GM12864 (cell line): Measurements from ENCODE around the gene KRTAP6-3.

Source experiments
- DNase-seq: peaks from one replicate; pipeline ENCODE4 v3.0.0-alpha.2; 2011; ENCODE audit warnings: low read depth
- H3K4me3 ChIP-seq: 2 replicates; pipeline ENCODE4 v1.5.1; 2011; ENCODE audit warnings: mild to moderate bottlenecking, low read depth, low read length, control low read depth
- TF ChIP-seq, protein P1 (sequence below): IDR thresholded peaks from 2 replicates; pipeline ENCODE4 v1.5.1; 2011; ENCODE audit warnings: low read depth, mild to moderate bottlenecking, moderate library complexity, low read length, control low read depth, inconsistent platforms; ENCODE audit errors: missing control alignments

KRTAP6-3 gene

DNA sequence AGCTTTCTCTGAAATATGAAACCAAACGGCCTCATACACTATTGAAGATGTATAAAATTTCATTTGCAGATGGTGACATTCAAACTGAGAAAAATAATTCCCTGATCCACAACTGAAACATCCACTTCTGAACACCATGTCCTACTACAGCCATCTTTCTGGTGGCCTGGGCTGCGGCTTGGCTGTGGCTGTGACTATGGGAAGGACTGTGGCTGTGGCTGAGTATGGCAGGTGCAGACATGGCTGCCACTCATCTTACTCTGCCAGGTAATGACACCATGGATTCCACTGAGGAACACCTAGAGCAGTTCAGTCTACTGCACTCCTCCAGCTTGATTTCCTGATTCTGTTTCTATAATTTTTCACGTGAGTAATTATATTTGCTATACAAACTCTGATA lies 28.3 kb downstream of the KRTAP6-3 start, which contains the start of gene KRTAP20-4:
TSS of gene KRTAP20-4 (plus strand) at position 106 of the 400 bp plus-strand sequence.
- TF ChIP-seq, protein P1, sequence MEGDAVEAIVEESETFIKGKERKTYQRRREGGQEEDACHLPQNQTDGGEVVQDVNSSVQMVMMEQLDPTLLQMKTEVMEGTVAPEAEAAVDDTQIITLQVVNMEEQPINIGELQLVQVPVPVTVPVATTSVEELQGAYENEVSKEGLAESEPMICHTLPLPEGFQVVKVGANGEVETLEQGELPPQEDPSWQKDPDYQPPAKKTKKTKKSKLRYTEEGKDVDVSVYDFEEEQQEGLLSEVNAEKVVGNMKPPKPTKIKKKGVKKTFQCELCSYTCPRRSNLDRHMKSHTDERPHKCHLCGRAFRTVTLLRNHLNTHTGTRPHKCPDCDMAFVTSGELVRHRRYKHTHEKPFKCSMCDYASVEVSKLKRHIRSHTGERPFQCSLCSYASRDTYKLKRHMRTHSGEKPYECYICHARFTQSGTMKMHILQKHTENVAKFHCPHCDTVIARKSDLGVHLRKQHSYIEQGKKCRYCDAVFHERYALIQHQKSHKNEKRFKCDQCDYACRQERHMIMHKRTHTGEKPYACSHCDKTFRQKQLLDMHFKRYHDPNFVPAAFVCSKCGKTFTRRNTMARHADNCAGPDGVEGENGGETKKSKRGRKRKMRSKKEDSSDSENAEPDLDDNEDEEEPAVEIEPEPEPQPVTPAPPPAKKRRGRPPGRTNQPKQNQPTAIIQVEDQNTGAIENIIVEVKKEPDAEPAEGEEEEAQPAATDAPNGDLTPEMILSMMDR, result no peak
- no peak for DNase-seq
- H3K4me3 ChIP-seq, result no peak within 1 kb of the TSS

DNA sequence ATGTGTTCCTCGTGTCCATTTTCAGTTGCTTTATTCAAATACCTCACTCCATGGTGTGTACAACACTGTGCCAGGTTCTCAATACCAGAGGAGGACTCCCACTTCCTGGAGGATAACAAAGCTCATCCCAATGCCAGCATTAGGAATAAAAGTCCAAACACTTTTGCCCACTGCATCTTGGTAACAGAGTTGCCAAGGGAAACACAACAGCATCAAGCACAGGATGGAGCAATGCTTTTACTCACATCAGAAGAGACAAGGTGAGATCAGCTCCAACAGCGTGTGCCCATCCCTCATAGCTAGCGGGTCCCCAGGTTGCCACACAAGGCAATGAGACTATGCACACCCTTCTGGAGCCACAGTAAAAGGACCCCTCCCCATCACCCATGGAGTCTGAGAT lies 31.1 kb downstream of the KRTAP6-3 start:
- TF ChIP-seq, protein P1, result no peak
- DNase-seq, result no peak
- no peak overlapping the region for H3K4me3 ChIP-seq

DNA sequence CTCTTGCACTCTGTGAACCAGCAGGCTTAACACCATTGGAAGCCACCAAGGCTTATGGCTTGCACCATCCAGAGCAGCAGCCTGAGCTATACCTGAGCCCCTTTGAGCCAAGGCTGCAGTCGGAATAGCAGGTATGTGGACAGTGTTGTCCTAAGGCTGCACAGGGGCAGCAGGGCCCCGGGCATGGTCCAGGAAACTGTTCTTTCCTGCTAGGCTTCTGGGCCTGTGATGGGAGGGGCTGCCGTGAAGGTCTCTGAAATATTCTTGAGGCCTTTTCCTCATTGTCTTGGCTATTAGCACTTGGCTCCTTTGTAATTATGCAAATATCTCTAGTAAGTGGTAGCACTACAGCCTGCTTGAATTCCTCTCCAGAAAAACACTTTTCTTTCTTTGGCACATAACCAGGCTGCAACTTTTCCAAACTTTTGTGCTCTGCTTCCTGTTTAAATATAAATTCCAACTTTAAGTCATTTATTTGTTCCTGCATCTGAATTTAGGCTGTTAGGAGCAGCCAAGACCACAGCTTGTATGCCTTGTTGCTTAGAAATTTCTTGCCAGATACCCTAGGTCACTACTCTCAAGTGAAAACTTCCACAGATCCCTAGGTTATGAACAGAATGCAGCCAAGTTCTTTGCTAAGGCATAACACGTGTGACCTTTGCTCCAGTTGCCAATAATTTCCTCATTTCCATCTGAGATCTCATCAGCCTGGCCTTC lies 33.4 kb downstream of the KRTAP6-3 start:
- TF ChIP-seq, protein P1, result no peak

DNA sequence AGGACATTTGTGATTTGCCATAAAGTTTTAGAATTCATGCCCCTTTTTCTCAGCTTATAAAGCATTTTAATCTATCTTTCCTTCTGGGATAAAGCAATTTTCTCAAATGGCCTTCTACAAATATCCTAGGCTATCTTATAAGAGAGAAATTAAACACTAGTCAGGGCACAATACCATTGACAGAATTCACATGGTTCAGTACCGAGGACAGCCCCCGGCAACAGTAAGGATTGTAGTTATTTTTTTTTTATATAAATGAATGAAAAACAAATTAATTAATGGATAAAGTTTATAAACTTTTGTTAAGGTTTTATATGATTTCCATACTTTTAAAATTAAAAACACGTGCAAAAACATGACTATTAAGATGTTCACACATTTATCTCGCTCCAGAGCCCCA lies 35.9 kb downstream of the KRTAP6-3 start:
- DNase-seq, result no peak
- H3K4me3 ChIP-seq, result no peak overlapping the region
- TF ChIP-seq, protein P1, result no peak

More for the DNA sequence above, 33.4 kb downstream of the KRTAP6-3 start:
- DNase-seq, result no peak
- no peak overlapping the region for H3K4me3 ChIP-seq

DNA sequence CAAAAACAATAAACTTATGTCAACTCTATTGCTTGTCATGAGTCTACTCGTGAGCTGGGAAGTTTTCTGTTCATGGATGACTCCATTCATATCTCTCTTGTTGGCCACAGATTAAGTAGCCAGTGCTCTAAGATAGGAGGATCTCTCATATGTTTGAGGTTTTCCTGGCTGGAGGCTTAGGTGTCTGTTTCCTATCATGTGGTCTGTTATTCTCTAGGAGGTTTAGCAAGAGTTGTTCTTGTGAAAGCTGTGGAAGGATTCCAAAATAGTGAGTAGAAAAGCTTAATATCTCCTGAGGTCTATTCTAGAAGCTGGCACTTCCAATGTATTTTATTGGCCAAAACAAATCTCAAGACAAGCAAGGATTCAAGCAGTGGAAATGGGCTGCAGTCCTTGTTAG lies 37.0 kb downstream of the KRTAP6-3 start:
- no peak overlapping the region for H3K4me3 ChIP-seq
- TF ChIP-seq, protein P1, result no peak

DNA sequence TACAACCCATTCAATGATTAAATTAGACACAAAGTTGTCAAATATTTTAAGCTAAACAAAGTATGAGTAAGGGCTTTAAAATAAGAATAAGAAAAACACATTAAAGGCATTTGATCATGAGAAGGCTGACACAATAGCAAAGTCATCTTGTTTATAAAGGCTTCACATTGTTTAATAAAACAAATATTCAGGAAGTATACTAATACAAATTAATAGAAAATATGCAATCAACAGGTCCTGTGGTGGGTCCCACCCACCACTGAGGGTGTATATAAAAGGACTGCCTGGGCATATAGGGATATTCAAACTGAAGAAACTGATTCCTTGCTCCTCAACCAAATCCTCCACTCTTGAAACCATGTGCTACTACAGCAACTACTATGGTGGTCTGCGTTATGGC lies 42.7 kb downstream of the KRTAP6-3 start, which contains the start of gene KRTAP20-2:
TSS of gene KRTAP20-2 (plus strand) at position 301 of the 400 bp plus-strand sequence. CDS start at position 359, 58 bp downstream.
- DNase-seq, result no peak
- TF ChIP-seq, protein P1, result no peak
- no peak within 1 kb of the TSS for H3K4me3 ChIP-seq

More for the DNA sequence above, 37.0 kb downstream of the KRTAP6-3 start:
- DNase-seq, result no peak

DNA sequence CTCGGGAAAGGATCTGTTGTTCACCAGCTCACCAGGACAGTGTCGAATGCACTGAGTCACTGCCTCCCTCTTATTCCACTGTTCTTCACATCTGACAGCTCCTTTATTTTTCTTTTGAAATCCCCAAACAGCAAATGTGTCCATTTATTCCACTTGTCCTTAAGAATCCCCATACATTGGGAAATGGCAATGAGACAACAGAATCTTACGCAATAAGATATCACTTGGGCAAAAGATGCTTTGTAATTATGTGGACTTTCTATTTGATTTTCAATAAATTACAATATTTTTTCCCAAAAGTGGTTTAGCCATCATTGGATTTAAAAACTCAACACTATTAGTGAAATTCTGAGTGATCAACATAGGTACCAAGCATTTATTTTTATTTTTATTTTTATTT lies 46.4 kb downstream of the KRTAP6-3 start:
- no peak overlapping the region for H3K4me3 ChIP-seq
- DNase-seq, result no peak
- TF ChIP-seq, protein P1, result no peak
